ENCODE results near the gene ESYT1. TPM values are rescaled to one million over a fixed set of nuclear protein-coding genes. Genes with fewer than 3 reads are reported as not detected.

ESYT1 gene
- total RNA-seq, 6 experiments from 2014 or later = 136 to 174 (median 151) TPM

DNA sequence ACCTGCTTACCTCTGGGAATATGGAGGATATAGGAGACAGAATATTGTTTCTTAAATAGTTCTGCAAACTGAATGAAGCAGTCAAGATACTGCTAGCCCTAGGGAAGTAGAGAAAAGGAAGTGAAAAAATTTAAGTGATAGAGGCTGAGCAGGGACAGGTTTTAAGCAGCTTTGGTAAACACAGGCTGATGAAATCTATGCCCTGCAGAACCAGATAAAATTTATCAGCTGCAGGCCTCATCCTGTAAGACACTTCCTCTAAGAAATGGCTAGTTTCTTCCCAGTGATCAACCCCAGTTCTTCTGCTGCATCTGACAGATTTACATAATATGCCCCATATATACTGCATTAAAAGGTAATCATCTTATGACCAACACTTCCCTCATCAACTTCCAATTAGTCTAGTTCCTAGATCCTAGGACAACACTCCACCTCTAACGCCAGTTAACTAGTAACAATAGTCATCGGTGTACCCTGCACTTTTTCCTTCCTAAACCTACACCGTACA is 1.3 kb upstream of the ESYT1 start:
- Mint-ChIP-seq H3K9me3 (no peaks in the 10 kb centered on the region), H3K36me3 (ENCODE audit: low read depth) (peaks cover 16% of the 10 kb centered on the region), H3K4me3 (peak overlapping the region; percentile 93; the same call in 1 of the 2 replicates), H3K27ac (peak overlapping the region; percentile 94), H3K4me1 (ENCODE audit: low read depth) (peaks cover 48% of the 10 kb centered on the region), H3K27me3 (ENCODE audit: insufficient read depth) (peaks cover 2% of the 10 kb centered on the region; the same call in 1 of the 2 replicates)
- TF ChIP-seq, protein P1, sequence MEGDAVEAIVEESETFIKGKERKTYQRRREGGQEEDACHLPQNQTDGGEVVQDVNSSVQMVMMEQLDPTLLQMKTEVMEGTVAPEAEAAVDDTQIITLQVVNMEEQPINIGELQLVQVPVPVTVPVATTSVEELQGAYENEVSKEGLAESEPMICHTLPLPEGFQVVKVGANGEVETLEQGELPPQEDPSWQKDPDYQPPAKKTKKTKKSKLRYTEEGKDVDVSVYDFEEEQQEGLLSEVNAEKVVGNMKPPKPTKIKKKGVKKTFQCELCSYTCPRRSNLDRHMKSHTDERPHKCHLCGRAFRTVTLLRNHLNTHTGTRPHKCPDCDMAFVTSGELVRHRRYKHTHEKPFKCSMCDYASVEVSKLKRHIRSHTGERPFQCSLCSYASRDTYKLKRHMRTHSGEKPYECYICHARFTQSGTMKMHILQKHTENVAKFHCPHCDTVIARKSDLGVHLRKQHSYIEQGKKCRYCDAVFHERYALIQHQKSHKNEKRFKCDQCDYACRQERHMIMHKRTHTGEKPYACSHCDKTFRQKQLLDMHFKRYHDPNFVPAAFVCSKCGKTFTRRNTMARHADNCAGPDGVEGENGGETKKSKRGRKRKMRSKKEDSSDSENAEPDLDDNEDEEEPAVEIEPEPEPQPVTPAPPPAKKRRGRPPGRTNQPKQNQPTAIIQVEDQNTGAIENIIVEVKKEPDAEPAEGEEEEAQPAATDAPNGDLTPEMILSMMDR (IDR thresholded peaks at IDR 0.05) = no peak
- no peak for DNase-seq

DNA sequence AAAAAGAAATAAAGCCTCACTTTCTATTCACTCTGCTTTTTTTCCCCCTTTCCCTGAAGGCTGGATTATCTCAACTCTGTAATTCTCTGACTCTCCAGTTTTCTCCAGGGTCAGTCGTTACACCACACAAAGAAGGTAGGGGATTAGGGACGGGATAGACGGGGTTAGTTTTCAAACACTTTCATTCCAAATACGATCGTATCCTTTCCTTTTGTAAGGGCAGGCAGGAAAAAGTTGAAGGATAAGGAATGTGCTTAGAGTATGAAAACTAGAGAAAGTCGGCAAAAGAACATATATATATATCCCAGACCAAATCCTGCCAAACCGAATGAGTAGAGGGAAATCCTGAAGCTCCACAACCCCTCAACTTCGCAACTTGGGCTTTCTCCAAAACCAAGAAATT is 581 bp upstream of the ESYT1 start:
- Mint-ChIP-seq H3K27ac (peak overlapping the region; percentile 94), H3K36me3 (ENCODE audit: low read depth) (peaks cover 23% of the 10 kb centered on the region), H3K9me3 (no peaks in the 10 kb centered on the region), H3K27me3 (ENCODE audit: insufficient read depth) (peaks cover 2% of the 10 kb centered on the region; the same call in 1 of the 2 replicates), H3K4me1 (ENCODE audit: low read depth) (peaks cover 44% of the 10 kb centered on the region), H3K4me3 (peak overlapping the region; percentile 93)
- TF ChIP-seq, protein P1 (IDR thresholded peaks at IDR 0.05) = no peak
- no peak for DNase-seq

- peaks cover 2% of the 10 kb centered on the region; the same call in 1 of the 2 replicates for H3K27me3 Mint-ChIP-seq (ENCODE audit: insufficient read depth)
- H3K27ac Mint-ChIP-seq = peak overlapping the region; percentile 94
- H3K9me3 Mint-ChIP-seq = no peaks in the 10 kb centered on the region
- H3K4me3 Mint-ChIP-seq = peak overlapping the region; percentile 93
- no peak for DNase-seq
- TF ChIP-seq, protein P1 (IDR thresholded peaks at IDR 0.05) = no peak
- peaks cover 32% of the 10 kb centered on the region for H3K36me3 Mint-ChIP-seq (ENCODE audit: low read depth)
- peaks cover 41% of the 10 kb centered on the region for H3K4me1 Mint-ChIP-seq (ENCODE audit: low read depth)
Measured at GRCh38 chr12:56128670-56129205, 671 bp downstream of the ESYT1 start.

DNA sequence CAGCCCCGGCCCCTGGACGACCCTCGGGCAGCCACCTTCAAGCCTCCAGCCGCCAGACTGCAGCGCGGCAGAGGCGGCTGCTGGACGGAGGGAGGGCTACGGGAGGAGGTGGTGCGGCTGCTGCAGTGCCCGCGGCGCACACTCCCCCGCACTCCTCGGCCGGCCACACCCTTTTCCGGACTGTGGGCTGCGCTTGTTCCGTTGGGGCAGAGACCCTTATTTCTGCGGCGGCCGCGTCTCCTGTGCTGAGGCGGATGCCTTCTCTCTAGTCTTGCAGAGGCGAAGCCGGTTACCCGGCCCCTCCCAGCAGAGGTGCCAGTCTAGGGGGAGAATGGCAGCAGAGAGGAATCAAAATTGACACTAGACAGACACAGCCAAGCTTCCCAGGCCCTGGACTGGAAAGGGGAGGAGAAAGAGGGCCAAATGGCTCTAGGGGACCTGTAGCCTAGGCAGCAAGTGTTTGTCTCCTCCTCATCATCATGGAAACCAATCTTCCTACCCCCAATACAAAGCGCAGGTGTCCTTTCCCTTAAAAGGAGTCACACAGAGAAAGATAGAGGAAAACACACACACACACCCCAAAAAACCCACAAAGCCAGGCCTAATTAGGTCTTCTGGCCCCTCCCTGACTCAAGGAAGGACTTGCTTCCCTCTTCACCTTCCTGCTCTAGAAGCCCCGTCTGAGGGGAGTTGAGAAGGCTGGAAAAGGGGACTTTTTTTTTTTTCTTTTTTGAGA is 1.3 kb downstream of the ESYT1 start:
- H3K27me3 Mint-ChIP-seq (ENCODE audit: insufficient read depth) = peaks cover 2% of the 10 kb centered on the region; the same call in 1 of the 2 replicates
- DNase-seq = no peak
- peak overlapping the region; percentile 94 for H3K27ac Mint-ChIP-seq
- TF ChIP-seq, protein P1 (IDR thresholded peaks at IDR 0.05) = no peak
- H3K4me1 Mint-ChIP-seq (ENCODE audit: low read depth) = peaks cover 41% of the 10 kb centered on the region
- H3K9me3 Mint-ChIP-seq = no peaks in the 10 kb centered on the region
- H3K4me3 Mint-ChIP-seq = peak overlapping the region; percentile 93
- H3K36me3 Mint-ChIP-seq (ENCODE audit: low read depth) = peaks cover 39% of the 10 kb centered on the region

GRCh38 chr12:56129942-56130495 is 2.0 kb downstream of the ESYT1 start:
- Mint-ChIP-seq H3K27me3 (ENCODE audit: insufficient read depth) (peaks cover 2% of the 10 kb centered on the region; the same call in 1 of the 2 replicates), H3K4me1 (ENCODE audit: low read depth) (peaks cover 41% of the 10 kb centered on the region), H3K9me3 (no peaks in the 10 kb centered on the region), H3K4me3 (peak overlapping the region; percentile 93), H3K27ac (peak overlapping the region; percentile 28), H3K36me3 (ENCODE audit: low read depth) (peaks cover 40% of the 10 kb centered on the region)
- no peak for DNase-seq
- TF ChIP-seq, protein P1 (IDR thresholded peaks at IDR 0.05) = no peak
